H9 (cell line): ENCODE results near the gene AADAT. TPM values are rescaled to one million over a fixed set of nuclear protein-coding genes. Genes with fewer than 3 reads are reported as not detected.

Experiments used
- DNase-seq: peaks from one replicate; pipeline ENCODE4 v3.0.0-alpha.2; 2017
- H2AFZ ChIP-seq: one replicate; pipeline ENCODE4 v1.6.1; 2013; ENCODE audit warnings: mild to moderate bottlenecking, low read length, control low read depth, moderate library complexity
- H2AK5ac ChIP-seq: 2 replicates; pipeline ENCODE4 v1.6.1; 2013; ENCODE audit warnings: low read length, control low read depth, mixed read lengths; ENCODE audit not compliant: insufficient read length
- H2BK120ac ChIP-seq: one replicate; pipeline ENCODE4 v1.6.1; 2013; ENCODE audit warnings: low read depth, mild to moderate bottlenecking, low read length, control low read depth, inconsistent platforms; ENCODE audit not compliant: poor library complexity, severe bottlenecking
- H2BK12ac ChIP-seq: 2 replicates; pipeline ENCODE4 v1.6.1; 2013; ENCODE audit warnings: low read length, control low read depth, mixed read lengths, low read depth; ENCODE audit not compliant: insufficient read length
- H2BK15ac ChIP-seq: 2 replicates; pipeline ENCODE4 v1.6.1; 2013; ENCODE audit warnings: low read depth, low read length, control low read depth
- H2BK20ac ChIP-seq: one replicate; pipeline ENCODE4 v1.6.1; 2013; ENCODE audit warnings: low read depth, mild to moderate bottlenecking, low read length, control low read depth, inconsistent platforms; ENCODE audit not compliant: poor library complexity, severe bottlenecking
- H2BK5ac ChIP-seq: 2 replicates; pipeline ENCODE4 v1.6.1; 2013; ENCODE audit warnings: low read length, control low read depth, mixed read lengths; ENCODE audit not compliant: insufficient read length
- H3K14ac ChIP-seq: 2 replicates; pipeline ENCODE4 v1.6.1; 2013; ENCODE audit warnings: low read length, control low read depth; ENCODE audit not compliant: insufficient read depth
- H3K18ac ChIP-seq: 2 replicates; pipeline ENCODE4 v1.6.1; 2013; ENCODE audit warnings: low read depth, mild to moderate bottlenecking, mixed read lengths, low read length, control low read depth; ENCODE audit not compliant: insufficient read length
- H3K23ac ChIP-seq: 2 replicates; pipeline ENCODE4 v1.6.1; 2013; ENCODE audit warnings: low read length, control low read depth, mixed read lengths, low read depth; ENCODE audit not compliant: insufficient read length
- H3K23me2 ChIP-seq: 2 replicates; pipeline ENCODE4 v1.6.1; 2013; ENCODE audit warnings: low read depth, mild to moderate bottlenecking, mixed read lengths, low read length, control low read depth; ENCODE audit not compliant: insufficient read length, poor library complexity, severe bottlenecking
- H3K27ac ChIP-seq: 2 replicates; pipeline ENCODE4 v1.5.1; 2013; ENCODE audit warnings: low read length, control low read depth, mixed read lengths, low read depth; ENCODE audit not compliant: insufficient read length
- H3K27me3 ChIP-seq: 2 replicates; pipeline ENCODE4 v1.6.1; 2013; ENCODE audit warnings: low read length, control low read depth, inconsistent platforms; ENCODE audit not compliant: insufficient read depth
- H3K4ac ChIP-seq: 2 replicates; pipeline ENCODE4 v1.6.1; 2013; ENCODE audit warnings: low read depth, mild to moderate bottlenecking, control low read depth, inconsistent platforms, low read length, moderate library complexity
- H3K4me1 ChIP-seq: 2 replicates; pipeline ENCODE4 v1.6.1; 2013; ENCODE audit warnings: low read length, control low read depth, inconsistent platforms; ENCODE audit not compliant: insufficient read depth
- H3K4me2 ChIP-seq: 2 replicates; pipeline ENCODE4 v1.6.1; 2013; ENCODE audit warnings: low read length, control low read depth, mixed read lengths; ENCODE audit not compliant: insufficient read length, insufficient read depth
- H3K56ac ChIP-seq: 2 replicates; pipeline ENCODE4 v1.6.1; 2013; ENCODE audit warnings: low read depth, mild to moderate bottlenecking, mixed read lengths, low read length, control low read depth; ENCODE audit not compliant: insufficient read length
- H3K79me1 ChIP-seq: 2 replicates; pipeline ENCODE4 v1.6.1; 2013; ENCODE audit warnings: low read depth, mild to moderate bottlenecking, moderate library complexity, low read length, control low read depth, inconsistent platforms; ENCODE audit not compliant: insufficient read depth, poor library complexity, severe bottlenecking
- H3K79me2 ChIP-seq: 2 replicates; pipeline ENCODE4 v1.6.1; 2013; ENCODE audit warnings: low read length, control low read depth, inconsistent platforms; ENCODE audit not compliant: insufficient read depth
- H3K9ac ChIP-seq: 2 replicates; pipeline ENCODE4 v1.6.1; 2013; ENCODE audit warnings: low read length, control low read depth, mixed read lengths; ENCODE audit not compliant: insufficient read length; ENCODE audit errors: extremely low read depth
- H3K9me3 ChIP-seq: one replicate; pipeline ENCODE4 v1.6.1; 2013; ENCODE audit warnings: low read depth, low read length, inconsistent platforms; ENCODE audit not compliant: control insufficient read depth
- H3T11ph ChIP-seq: one replicate; pipeline ENCODE4 v1.6.1; 2013; ENCODE audit warnings: mild to moderate bottlenecking, low read length, control low read depth, inconsistent platforms
- H4K20me1 ChIP-seq: one replicate; pipeline ENCODE4 v1.6.1; 2013; ENCODE audit not compliant: control insufficient read depth, insufficient read length, insufficient read depth
- H4K5ac ChIP-seq: 2 replicates; pipeline ENCODE4 v1.6.1; 2013; ENCODE audit warnings: low read depth, mild to moderate bottlenecking, mixed read lengths, low read length, control low read depth; ENCODE audit not compliant: insufficient read length
- H4K8ac ChIP-seq: replicated peaks from 2 replicates; pipeline ENCODE4 v1.6.1; 2013; ENCODE audit warnings: low read length, control low read depth, mixed read lengths, low read depth; ENCODE audit not compliant: insufficient read length
- H4K91ac ChIP-seq: 2 replicates; pipeline ENCODE4 v1.6.1; 2013; ENCODE audit warnings: low read depth, mild to moderate bottlenecking, moderate library complexity, mixed read lengths, low read length, control low read depth; ENCODE audit not compliant: insufficient read length
- H3K27ac Mint-ChIP-seq, 3 experiments: 2 replicates in 2 of 3; 3 replicates in 1 of 3; pipeline ENCODE4 v1.8.0; 2020 to 2021; ENCODE audit warnings: mixed read lengths in 3 of 3, mild to moderate bottlenecking in 1 of 3, moderate library complexity in 1 of 3
- H3K27me3 Mint-ChIP-seq: 2 replicates; pipeline ENCODE4 v1.8.0; 2021; ENCODE audit warnings: low read depth, mild to moderate bottlenecking, moderate library complexity, mixed read lengths
- H3K36me3 Mint-ChIP-seq, 3 experiments: 2 replicates in 2 of 3; 3 replicates in 1 of 3; pipeline ENCODE4 v1.8.0; 2020 to 2021; ENCODE audit warnings: low read depth in 3 of 3, mixed read lengths in 3 of 3; ENCODE audit not compliant: insufficient read depth in 1 of 3
- H3K4me1 Mint-ChIP-seq, 2 experiments: 2 replicates each; pipeline ENCODE4 v1.8.0; 2020; ENCODE audit warnings: mixed read lengths in 2 of 2
- H3K4me3 Mint-ChIP-seq, 2 experiments: 2 replicates in 1 of 2; 3 replicates in 1 of 2; pipeline ENCODE4 v1.8.0; 2020 to 2021; ENCODE audit warnings: mild to moderate bottlenecking in 2 of 2, mixed read lengths in 2 of 2, moderate library complexity in 1 of 2
- H3K9me3 Mint-ChIP-seq, 2 experiments: 2 replicates in 1 of 2; 3 replicates in 1 of 2; pipeline ENCODE4 v1.8.0; 2020; ENCODE audit warnings: mild to moderate bottlenecking in 2 of 2, mixed read lengths in 2 of 2, moderate library complexity in 1 of 2
- CTCF ChIP-seq: fragments of 200-600 bp; sonication (generic); conservative IDR thresholded peaks from 3 replicates; pipeline ENCODE4 v1.8.0; 2021; ENCODE audit warnings: antibody characterized with exemption, mild to moderate bottlenecking
- WGBS: extraction: QIAGEN DNeasy Blood & Tissue Kit; methylation state at CpG from one replicate; pipeline ENCODE4 v1.1.7; 2013; ENCODE audit warnings: missing lambda C conversion rate, low lambda C conversion rate, mixed read lengths; ENCODE audit not compliant: insufficient read length; ENCODE audit errors: extremely low coverage; 5-methylcytosine and 5-hydroxymethylcytosine counted together
- total RNA-seq: library from RNA; stranded (reverse); gene quantifications from 2 replicates; pipeline ENCODE4 v1.2.1, GENCODE V29; 2021

The AADAT gene
- total RNA-seq, 1 experiment from 2014 or later = 14.1 TPM

- H3K27me3 Mint-ChIP-seq = no peaks in the 10 kb centered on the region
- no CpG with 5 or more reads among the region's 6 CpGs for WGBS
- no peak for DNase-seq
Measured at GRCh38 chr4:170049766-170050165, 40.0 kb downstream of the AADAT start.

More at GRCh38 chr4:170049766-170050165, 40.0 kb downstream of the AADAT start:
- no peaks in the 10 kb centered on the region for H4K20me1 ChIP-seq
- H3K27ac ChIP-seq = no peak overlapping the region
- no peaks in the 10 kb centered on the region for H3K27me3 ChIP-seq
- Mint-ChIP-seq H3K27ac (no peak overlapping the region), H3K4me1 (peaks cover 3 to 10% of the 10 kb centered on the region in 2 experiments; a peak in 3 of 4 replicates), H3K4me3 (no peak overlapping the region), H3K36me3 (peaks cover 0 to 7% (median 2%) of the 10 kb centered on the region in 3 experiments; a peak in 3 of 7 replicates), H3K9me3 (peaks cover 8 to 12% of the 10 kb centered on the region in 2 experiments; a peak in 4 of 5 replicates)
- H3K79me2 ChIP-seq = no peaks in the 10 kb centered on the region
- H3K23ac ChIP-seq = no peak overlapping the region
- H3K18ac ChIP-seq = no peak overlapping the region
- no peak overlapping the region for H2AFZ ChIP-seq
- no peak overlapping the region for H2BK5ac ChIP-seq
- H3K4me2 ChIP-seq = no peak overlapping the region
- no peaks in the 10 kb centered on the region for H3K23me2 ChIP-seq
- no peak for TF ChIP-seq CTCF
- no peak overlapping the region for H2BK20ac ChIP-seq
- H4K8ac ChIP-seq = no peak overlapping the region
- no peak overlapping the region for H3K14ac ChIP-seq
- no peak overlapping the region for H3T11ph ChIP-seq
- no peak overlapping the region for H2BK15ac ChIP-seq
- H2AK5ac ChIP-seq = no peak overlapping the region
- H4K5ac ChIP-seq = no peak overlapping the region
- H4K91ac ChIP-seq = no peak overlapping the region
- no peak overlapping the region for H3K56ac ChIP-seq
- no peak overlapping the region for H2BK120ac ChIP-seq
- no peak overlapping the region for H3K9ac ChIP-seq
- H3K4me1 ChIP-seq = no peaks in the 10 kb centered on the region
- H3K79me1 ChIP-seq = no peaks in the 10 kb centered on the region
- no peak overlapping the region for H3K4ac ChIP-seq
- H3K9me3 ChIP-seq = no peaks in the 10 kb centered on the region
- H2BK12ac ChIP-seq = no peak overlapping the region
